ENCODE results near the gene PROS1.
"Not testable (repeated sequence)": the region's sequence is repeated elsewhere in the genome, so short reads cannot be mapped to it uniquely, and the experiment has no call there.

The PROS1 gene

GRCh38 chr3:93873412-93873811, 100.3 kb downstream of the PROS1 start:
- DNase-seq (ENCODE audit: low read depth): not testable (repeated sequence)

GRCh38 chr3:93867425-93867824, 106.3 kb downstream of the PROS1 start:
- no peak for DNase-seq (ENCODE audit: low read depth)

- no peak for DNase-seq (ENCODE audit: low read depth)
Measured at GRCh38 chr3:93861017-93861416, 112.7 kb downstream of the PROS1 start.

- DNase-seq (ENCODE audit: low read depth): no peak
Measured at GRCh38 chr3:93855401-93855800, 118.3 kb downstream of the PROS1 start.

GRCh38 chr3:93852228-93852627, 121.5 kb downstream of the PROS1 start:
- not testable (repeated sequence) for DNase-seq (ENCODE audit: low read depth)

- DNase-seq (ENCODE audit: low read depth): no peak
Measured at GRCh38 chr3:93843981-93844380, 129.7 kb downstream of the PROS1 start.

GRCh38 chr3:93839193-93839592, 134.5 kb downstream of the PROS1 start:
- DNase-seq (ENCODE audit: low read depth): not testable (repeated sequence)
